Measurements from ENCODE around the gene EDNRA.

EDNRA gene

DNA sequence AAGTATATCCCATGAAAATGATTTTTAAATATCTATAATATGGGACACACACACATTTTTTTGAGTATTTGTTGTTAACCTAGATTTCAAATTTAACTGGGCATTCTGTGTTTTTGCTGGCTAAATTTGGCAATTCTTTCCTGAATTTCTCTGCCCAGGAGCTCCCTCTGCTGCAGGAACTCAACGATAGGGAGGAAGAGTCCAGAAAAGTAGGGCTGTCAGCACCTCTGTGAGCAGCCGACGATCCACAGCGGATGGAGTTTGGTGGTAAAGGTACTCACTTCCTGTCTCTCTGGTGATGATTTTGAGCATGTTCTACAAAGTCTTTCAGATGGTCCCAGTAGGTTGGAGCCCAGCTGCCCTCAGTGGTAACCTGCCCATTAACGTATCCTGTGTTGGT is 113.2 kb downstream of the EDNRA start:
- no peak for DNase-seq
